GM23248 (cell line): ENCODE results near the gene SUPT20H.

Source experiments
- EZH2 ChIP-seq: fragments of 200-600 bp; sonication (generic); IDR thresholded peaks from 2 replicates; pipeline ENCODE4 v1.6.1; 2018; ENCODE audit warnings: antibody characterized with exemption, mild to moderate bottlenecking; ENCODE audit not compliant: insufficient read depth, poor library complexity, severe bottlenecking
- EZH2phosphoT487 ChIP-seq: fragments of 200-600 bp; sonication (generic); IDR thresholded peaks from 2 replicates; pipeline ENCODE4 v1.6.1; 2018; ENCODE audit warnings: antibody characterized with exemption, moderate library complexity, mild to moderate bottlenecking, low read depth; ENCODE audit not compliant: insufficient read depth

GRCh38 chr13:37107456-37107855 lies 48.0 kb upstream of the SUPT20H start:
- no peak for TF ChIP-seq EZH2phosphoT487
- TF ChIP-seq EZH2 = no peak
